HG02571 (cell line): ENCODE results near the gene MAPRE3.

ENCODE experiments used
- ATAC-seq: cut with Tn5 transposase; IDR thresholded peaks from one replicate; pipeline ENCODE4 v1.9.1; 2021; ENCODE audit warnings: mild to moderate bottlenecking, moderate library complexity; ENCODE audit not compliant: unreplicated experiment

Gene MAPRE3

GRCh38 chr2:26982102-26982742 lies 11.8 kb downstream of the MAPRE3 start:
- no peak for ATAC-seq

GRCh38 chr2:26983746-26984145 lies 13.3 kb downstream of the MAPRE3 start:
- no peak for ATAC-seq

GRCh38 chr2:26985807-26986206 lies 15.4 kb downstream of the MAPRE3 start:
- no peak for ATAC-seq

GRCh38 chr2:26986576-26986975 lies 16.1 kb downstream of the MAPRE3 start:
- ATAC-seq, result no peak

- no peak for ATAC-seq
These were observed 17.8 kb downstream of the MAPRE3 start for GRCh38 chr2:26988058-26988860.

- ATAC-seq, result no peak
These were observed 18.7 kb downstream of the MAPRE3 start for GRCh38 chr2:26989156-26989555.

- ATAC-seq, result no peak
These were observed 21.3 kb downstream of the MAPRE3 start for GRCh38 chr2:26991717-26992116.

GRCh38 chr2:26993768-26994167 lies 23.3 kb downstream of the MAPRE3 start:
- no peak for ATAC-seq

GRCh38 chr2:26994983-26995382 lies 24.5 kb downstream of the MAPRE3 start:
- no peak for ATAC-seq

- no peak for ATAC-seq
These were observed 27.0 kb downstream of the MAPRE3 start for GRCh38 chr2:26997394-26997793.

GRCh38 chr2:26998323-26998722 lies 27.9 kb downstream of the MAPRE3 start:
- no peak for ATAC-seq

GRCh38 chr2:27000228-27000627 lies 29.8 kb downstream of the MAPRE3 start:
- no peak for ATAC-seq

- no peak for ATAC-seq
These were observed 30.6 kb downstream of the MAPRE3 start for GRCh38 chr2:27000995-27001394.

GRCh38 chr2:27001950-27002349 lies 31.5 kb downstream of the MAPRE3 start:
- no peak for ATAC-seq

- no peak for ATAC-seq
These were observed 32.6 kb downstream of the MAPRE3 start for GRCh38 chr2:27003007-27003406.

- no peak for ATAC-seq
These were observed 33.4 kb downstream of the MAPRE3 start for GRCh38 chr2:27003857-27004256.

- ATAC-seq, result no peak
These were observed 36.4 kb downstream of the MAPRE3 start for GRCh38 chr2:27006602-27007415.

- no peak for ATAC-seq
These were observed 37.3 kb downstream of the MAPRE3 start for GRCh38 chr2:27007416-27008374.

- ATAC-seq, result no peak
These were observed 38.2 kb downstream of the MAPRE3 start for GRCh38 chr2:27008678-27009077.

- ATAC-seq, result no peak
These were observed 38.6 kb downstream of the MAPRE3 start for GRCh38 chr2:27009083-27009482.
